GM04504 (cell line): ENCODE results near the gene FAM118B.

Experiments used
- DNase-seq: peaks from one replicate; pipeline ENCODE4 v3.0.0-alpha.2; 2012; ENCODE audit warnings: low read depth

The FAM118B gene

GRCh38 chr11:126186708-126187529 lies 24.7 kb upstream of the FAM118B start:
- no peak for DNase-seq

- no peak for DNase-seq
These were observed 23.1 kb upstream of the FAM118B start for GRCh38 chr11:126188332-126189108.

- no peak for DNase-seq
These were observed 22.3 kb upstream of the FAM118B start for GRCh38 chr11:126189109-126189929.

GRCh38 chr11:126190792-126191191 lies 20.8 kb upstream of the FAM118B start:
- no peak for DNase-seq

- DNase-seq: no peak
These were observed 20.1 kb upstream of the FAM118B start for GRCh38 chr11:126191379-126192073.

GRCh38 chr11:126192361-126192760 lies 19.2 kb upstream of the FAM118B start:
- DNase-seq: no peak

GRCh38 chr11:126193038-126193478 lies 18.5 kb upstream of the FAM118B start:
- no peak for DNase-seq

- DNase-seq: no peak
These were observed 17.4 kb upstream of the FAM118B start for GRCh38 chr11:126194121-126194543.

- DNase-seq: no peak
These were observed 16.5 kb upstream of the FAM118B start for GRCh38 chr11:126195119-126195518.

GRCh38 chr11:126197277-126197939 lies 14.2 kb upstream of the FAM118B start:
- no peak for DNase-seq

GRCh38 chr11:126198648-126199047 lies 12.9 kb upstream of the FAM118B start:
- DNase-seq: no peak

GRCh38 chr11:126202646-126203359 lies 8.8 kb upstream of the FAM118B start:
- DNase-seq: no peak

- no peak for DNase-seq
These were observed 6.2 kb upstream of the FAM118B start for GRCh38 chr11:126205359-126205758.

GRCh38 chr11:126207896-126208295 lies 3.7 kb upstream of the FAM118B start:
- no peak for DNase-seq

GRCh38 chr11:126210871-126211235 lies 729 bp upstream of the FAM118B start:
- DNase-seq: no peak

- DNase-seq: no peak
These were observed 593 bp downstream of the FAM118B start for GRCh38 chr11:126212089-126212660.

- no peak for DNase-seq
These were observed 2.9 kb downstream of the FAM118B start for GRCh38 chr11:126214441-126214840.

GRCh38 chr11:126214841-126215240 lies 3.3 kb downstream of the FAM118B start:
- DNase-seq: no peak

GRCh38 chr11:126216526-126217305 lies 5.1 kb downstream of the FAM118B start:
- no peak for DNase-seq
